Upper lobe of left lung (tissue), 4 donors: Measurements from ENCODE around the gene TRIM65.

ENCODE experiments used
- EP300 ChIP-seq, 4 donors: sonication (generic); formaldehyde crosslinking; IDR thresholded peaks; one replicate each; pipeline ENCODE4 v1.5.1; 2017; ENCODE audit warnings: antibody characterized with exemption in 4 of 4, control low read depth in 2 of 4
- POLR2A ChIP-seq, 4 donors: fragments of 450-650 bp; IDR thresholded peaks; one replicate each; pipeline ENCODE4 v1.5.1; 2016 to 2017; ENCODE audit warnings: antibody characterized with exemption in 4 of 4, mild to moderate bottlenecking in 2 of 4
- POLR2AphosphoS5 ChIP-seq, 2 donors: sonication (generic); formaldehyde crosslinking; IDR thresholded peaks; one replicate each; pipeline ENCODE4 v1.5.1; 2017; ENCODE audit warnings: antibody characterized with exemption in 2 of 2
- TF ChIP-seq, protein P1 (sequence below), 6 experiments: fragments of 450-650 bp in 4 of 6; fragments of 200-600 bp in 2 of 6; sonication (generic) in 2 of 6; IDR thresholded peaks; one replicate each; pipeline ENCODE4 v1.5.1; 2016 to 2019; ENCODE audit warnings: antibody characterized with exemption in 6 of 6

DNA sequence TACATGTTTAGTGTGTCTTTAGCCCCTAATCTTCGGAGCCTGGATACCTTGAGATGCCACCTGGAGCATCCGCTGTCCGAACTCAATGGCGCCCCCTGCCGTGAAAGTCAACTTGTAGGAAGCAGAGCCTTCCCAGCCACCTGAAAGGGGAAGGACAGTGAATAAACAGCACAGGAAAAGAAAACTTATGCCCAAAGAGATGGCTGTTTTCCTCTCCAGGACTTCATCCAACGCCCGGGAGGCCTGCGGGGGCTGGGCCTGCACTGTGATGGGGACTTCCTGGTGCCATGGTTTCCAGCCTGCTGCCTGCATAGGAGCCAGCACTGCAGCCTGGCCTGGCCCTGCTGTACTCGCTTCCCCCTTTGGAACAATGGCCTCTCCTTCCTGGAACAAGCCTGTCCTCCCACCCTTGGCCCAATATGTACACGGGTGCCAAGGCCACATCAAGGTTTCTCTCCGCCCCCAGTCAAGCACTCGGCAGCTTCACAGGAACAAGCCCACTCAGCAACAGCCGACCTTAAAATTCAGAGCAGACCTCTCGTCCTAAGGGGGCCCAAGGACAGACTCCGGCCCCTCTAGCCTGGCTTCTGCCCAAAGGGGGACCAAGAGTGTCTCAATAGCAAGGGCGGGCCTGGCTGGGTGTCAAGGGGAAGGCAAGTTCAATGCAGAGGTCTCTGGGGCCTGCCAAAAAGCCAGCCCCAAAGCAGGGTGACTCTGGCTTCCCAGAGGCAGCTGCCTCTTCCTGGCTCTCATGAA lies 48.0 kb downstream of the TRIM65 start:
- TF ChIP-seq POLR2A (IDR thresholded peaks at IDR 0.05) (no peak), EP300 (IDR thresholded peaks at IDR 0.05) (peak in 1 of 4 donors; percentile 34), POLR2AphosphoS5 (IDR thresholded peaks at IDR 0.05) (peak; percentile 39 to 72)
- TF ChIP-seq, protein P1, sequence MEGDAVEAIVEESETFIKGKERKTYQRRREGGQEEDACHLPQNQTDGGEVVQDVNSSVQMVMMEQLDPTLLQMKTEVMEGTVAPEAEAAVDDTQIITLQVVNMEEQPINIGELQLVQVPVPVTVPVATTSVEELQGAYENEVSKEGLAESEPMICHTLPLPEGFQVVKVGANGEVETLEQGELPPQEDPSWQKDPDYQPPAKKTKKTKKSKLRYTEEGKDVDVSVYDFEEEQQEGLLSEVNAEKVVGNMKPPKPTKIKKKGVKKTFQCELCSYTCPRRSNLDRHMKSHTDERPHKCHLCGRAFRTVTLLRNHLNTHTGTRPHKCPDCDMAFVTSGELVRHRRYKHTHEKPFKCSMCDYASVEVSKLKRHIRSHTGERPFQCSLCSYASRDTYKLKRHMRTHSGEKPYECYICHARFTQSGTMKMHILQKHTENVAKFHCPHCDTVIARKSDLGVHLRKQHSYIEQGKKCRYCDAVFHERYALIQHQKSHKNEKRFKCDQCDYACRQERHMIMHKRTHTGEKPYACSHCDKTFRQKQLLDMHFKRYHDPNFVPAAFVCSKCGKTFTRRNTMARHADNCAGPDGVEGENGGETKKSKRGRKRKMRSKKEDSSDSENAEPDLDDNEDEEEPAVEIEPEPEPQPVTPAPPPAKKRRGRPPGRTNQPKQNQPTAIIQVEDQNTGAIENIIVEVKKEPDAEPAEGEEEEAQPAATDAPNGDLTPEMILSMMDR (IDR thresholded peaks at IDR 0.05) = peak; percentile 50 to 67 (median 62)
